GM23338 (cell line): ENCODE results near the gene SMOC1. TPM values are rescaled to one million over a fixed set of nuclear protein-coding genes. Genes with fewer than 3 reads are reported as not detected.

ENCODE experiments used
- ATAC-seq: fragments of 200-7000 bp; cut with Tn5 transposase; 3 replicates; pipeline ENCODE4 v1.9.1; 2020
- DNase-seq: peaks from one replicate; pipeline ENCODE4 v3.0.0-alpha.2; 2015; ENCODE audit warnings: low spot score
- H2AFZ ChIP-seq: fragments of 200-600 bp; sonication (generic); 2 replicates; pipeline ENCODE4 v1.8.0; 2016; ENCODE audit warnings: antibody characterized with exemption, mild to moderate bottlenecking, moderate library complexity
- H3F3A ChIP-seq: fragments of 200-600 bp; sonication (generic); replicated peaks from 2 replicates; pipeline ENCODE4 v1.8.0; 2017; ENCODE audit warnings: antibody characterized with exemption, mixed run types, low read depth
- H3K27ac ChIP-seq: fragments of 200-600 bp; sonication (generic); 2 replicates; pipeline ENCODE4 v1.6.1; 2016; ENCODE audit warnings: low read depth
- H3K27me3 ChIP-seq: fragments of 200-600 bp; sonication (generic); 2 replicates; pipeline ENCODE4 v1.8.0; 2016; ENCODE audit warnings: mild to moderate bottlenecking, mixed run types, moderate library complexity; ENCODE audit not compliant: insufficient read depth
- H3K36me3 ChIP-seq: fragments of 200-600 bp; sonication (generic); 2 replicates; pipeline ENCODE4 v1.8.0; 2016; ENCODE audit warnings: mild to moderate bottlenecking; ENCODE audit not compliant: insufficient read depth
- H3K4me1 ChIP-seq: fragments of 200-600 bp; sonication (generic); 2 replicates; pipeline ENCODE4 v1.8.0; 2016; ENCODE audit warnings: mild to moderate bottlenecking, moderate library complexity; ENCODE audit not compliant: insufficient read depth
- H3K4me2 ChIP-seq: fragments of 200-600 bp; sonication (generic); 2 replicates; pipeline ENCODE4 v1.7.1; 2017; ENCODE audit warnings: mixed run types
- H3K4me3 ChIP-seq: fragments of 200-600 bp; sonication (generic); 2 replicates; pipeline ENCODE4 v1.6.1; 2016; ENCODE audit warnings: mixed run types
- H3K79me2 ChIP-seq: fragments of 200-600 bp; sonication (generic); replicated peaks from 2 replicates; pipeline ENCODE4 v1.8.0; 2017; ENCODE audit warnings: mild to moderate bottlenecking; ENCODE audit not compliant: insufficient read depth
- H3K9me2 ChIP-seq: fragments of 200-600 bp; sonication (generic); 2 replicates; pipeline ENCODE4 v1.8.0; 2017; ENCODE audit not compliant: insufficient read depth
- H4K20me1 ChIP-seq: fragments of 200-600 bp; sonication (generic); replicated peaks from 2 replicates; pipeline ENCODE4 v1.8.0; 2017; ENCODE audit warnings: mild to moderate bottlenecking; ENCODE audit not compliant: insufficient read depth
- H3K27ac Mint-ChIP-seq: 2 replicates; pipeline ENCODE4 v1.8.0; 2020; ENCODE audit warnings: inconsistent platforms, mild to moderate bottlenecking, moderate library complexity, mixed read lengths
- H3K27me3 Mint-ChIP-seq: 3 replicates; pipeline ENCODE4 v1.8.0; 2022; ENCODE audit warnings: low read depth, mild to moderate bottlenecking, moderate library complexity, mixed read lengths, inconsistent platforms; ENCODE audit not compliant: insufficient read depth, poor library complexity
- H3K36me3 Mint-ChIP-seq: 3 replicates; pipeline ENCODE4 v1.8.0; 2021; ENCODE audit warnings: low read depth, mild to moderate bottlenecking, inconsistent platforms, moderate library complexity, mixed read lengths
- H3K4me1 Mint-ChIP-seq: 3 replicates; pipeline ENCODE4 v1.8.0; 2020; ENCODE audit warnings: mild to moderate bottlenecking, inconsistent platforms, mixed read lengths
- H3K4me3 Mint-ChIP-seq: 3 replicates; pipeline ENCODE4 v1.8.0; 2021; ENCODE audit warnings: moderate library complexity, mild to moderate bottlenecking, inconsistent platforms, mixed read lengths
- H3K9me3 Mint-ChIP-seq: 3 replicates; pipeline ENCODE4 v1.8.0; 2020; ENCODE audit warnings: moderate library complexity, mild to moderate bottlenecking, inconsistent platforms, mixed read lengths
- CREB1 ChIP-seq: fragments of 250-450 bp; sonication (Bioruptor Pico); IDR thresholded peaks from 2 replicates; pipeline ENCODE4 v1.5.0; 2020; ENCODE audit warnings: low read depth, mild to moderate bottlenecking, moderate library complexity
- CTCF ChIP-seq, 2 experiments: fragments of 200-600 bp in 1 of 2; sonication (generic) in 1 of 2; conservative IDR thresholded peaks; 2 replicates each; pipeline versions ENCODE4 v1.5.1 to v1.6.1; 2016 to 2017; ENCODE audit warnings: antibody characterized with exemption in 2 of 2, low read depth in 2 of 2, mild to moderate bottlenecking in 2 of 2, moderate library complexity in 1 of 2
- ETS1 ChIP-seq: IDR thresholded peaks from 2 replicates; pipeline ENCODE4 v1.6.1; 2016; ENCODE audit warnings: antibody characterized with exemption
- EZH2 ChIP-seq: fragments of 200-600 bp; sonication (generic); IDR thresholded peaks from one replicate; pipeline ENCODE4 v1.8.0; 2017; ENCODE audit warnings: antibody characterized with exemption, mild to moderate bottlenecking, low read depth; ENCODE audit not compliant: unreplicated experiment
- EZH2phosphoT487 ChIP-seq: fragments of 200-600 bp; sonication (generic); IDR thresholded peaks from one replicate; pipeline ENCODE4 v1.8.1; 2018; ENCODE audit warnings: antibody characterized with exemption; ENCODE audit not compliant: unreplicated experiment
- JUNB ChIP-seq: IDR thresholded peaks from one replicate; pipeline ENCODE4 v1.6.1; 2016; ENCODE audit warnings: antibody characterized with exemption; ENCODE audit not compliant: unreplicated experiment
- NANOG ChIP-seq: IDR thresholded peaks from 2 replicates; pipeline ENCODE4 v1.6.1; 2016; ENCODE audit warnings: antibody characterized with exemption, borderline replicate concordance
- POLR2AphosphoS5 ChIP-seq: IDR thresholded peaks from 2 replicates; pipeline ENCODE4 v1.6.1; 2016; ENCODE audit warnings: antibody characterized with exemption, low read depth
- STAT1 ChIP-seq: IDR thresholded peaks from one replicate; pipeline ENCODE4 v1.6.1; 2016; ENCODE audit warnings: antibody characterized with exemption; ENCODE audit not compliant: unreplicated experiment
- ZNF331 ChIP-seq: fragments of 250-450 bp; sonication (Bioruptor Pico); IDR thresholded peaks from 2 replicates; pipeline ENCODE4 v1.5.0; 2020; ENCODE audit warnings: low read depth, mild to moderate bottlenecking, moderate library complexity
- polyA plus RNA-seq: library from polyadenylated mRNA; unstranded; fragments of >200 nt; fragmentation: Nextera tagmentation; extraction: Ambion mirVana; gene quantifications from 2 replicates; pipeline ENCODE4 v1.2.1, GENCODE V29; 2016
- total RNA-seq: library from RNA; depleted of rRNA; stranded (reverse); fragments of >200 nt; shearing (Covaris generic); gene quantifications from 2 replicates; pipeline ENCODE4 v1.2.3, GENCODE V29; 2014
- TF ChIP-seq, protein P1 (sequence below): fragments of 250-450 bp; sonication (Bioruptor Pico); IDR thresholded peaks from 2 replicates; pipeline ENCODE4 v1.5.0; 2020; ENCODE audit warnings: mild to moderate bottlenecking, moderate library complexity
- TF ChIP-seq, protein P2 (sequence below): IDR thresholded peaks from one replicate; pipeline ENCODE4 v1.6.1; 2018; ENCODE audit warnings: antibody characterized with exemption; ENCODE audit not compliant: unreplicated experiment

SMOC1 gene
- total and polyA plus RNA-seq, 2 experiments from 2014 or later: 0.79 to 1.6 TPM

DNA sequence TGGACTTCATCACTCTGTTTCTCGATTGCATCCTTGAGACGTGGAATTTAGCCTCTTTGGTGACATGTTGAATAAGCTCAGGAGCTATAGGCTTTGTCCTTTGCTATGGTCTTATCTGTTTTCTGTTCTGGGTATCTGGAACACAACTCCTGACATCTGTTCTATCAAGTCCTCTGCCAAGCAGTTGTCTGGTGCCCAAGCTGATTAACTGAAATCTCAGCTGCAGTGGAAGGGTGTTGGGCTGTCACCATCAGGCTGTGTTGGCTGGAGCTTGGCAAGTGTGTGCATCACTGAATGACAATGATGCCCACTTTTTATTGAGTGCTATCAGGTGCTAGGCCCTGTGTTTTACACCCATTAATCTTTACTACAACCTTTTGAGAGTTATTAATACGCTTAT, 77.8 kb downstream of the SMOC1 start:
- H3K4me1 Mint-ChIP-seq: no peaks in the 10 kb centered on the region; the same call in 2 of the 3 replicates
- no peaks in the 10 kb centered on the region for H3K27me3 ChIP-seq
- no peaks in the 10 kb centered on the region for H3K9me2 ChIP-seq
- no peak for DNase-seq
- H4K20me1 ChIP-seq: no peaks in the 10 kb centered on the region
- no peak for ATAC-seq
- H3K4me3 ChIP-seq: no peak overlapping the region
- H3K9me3 Mint-ChIP-seq: no peaks in the 10 kb centered on the region; the same call in 2 of the 3 replicates
- no peaks in the 10 kb centered on the region for H3K36me3 Mint-ChIP-seq
- H3K27ac ChIP-seq: no peak overlapping the region
- H3K27me3 Mint-ChIP-seq: no peaks in the 10 kb centered on the region
- no peaks in the 10 kb centered on the region for H3F3A ChIP-seq
- no peak for TF ChIP-seq POLR2AphosphoS5
- no peak for TF ChIP-seq CTCF (conservative IDR thresholded peaks at IDR 0.05; ENCODE audit: low read depth in 2 of 2)
- TF ChIP-seq, protein P1, sequence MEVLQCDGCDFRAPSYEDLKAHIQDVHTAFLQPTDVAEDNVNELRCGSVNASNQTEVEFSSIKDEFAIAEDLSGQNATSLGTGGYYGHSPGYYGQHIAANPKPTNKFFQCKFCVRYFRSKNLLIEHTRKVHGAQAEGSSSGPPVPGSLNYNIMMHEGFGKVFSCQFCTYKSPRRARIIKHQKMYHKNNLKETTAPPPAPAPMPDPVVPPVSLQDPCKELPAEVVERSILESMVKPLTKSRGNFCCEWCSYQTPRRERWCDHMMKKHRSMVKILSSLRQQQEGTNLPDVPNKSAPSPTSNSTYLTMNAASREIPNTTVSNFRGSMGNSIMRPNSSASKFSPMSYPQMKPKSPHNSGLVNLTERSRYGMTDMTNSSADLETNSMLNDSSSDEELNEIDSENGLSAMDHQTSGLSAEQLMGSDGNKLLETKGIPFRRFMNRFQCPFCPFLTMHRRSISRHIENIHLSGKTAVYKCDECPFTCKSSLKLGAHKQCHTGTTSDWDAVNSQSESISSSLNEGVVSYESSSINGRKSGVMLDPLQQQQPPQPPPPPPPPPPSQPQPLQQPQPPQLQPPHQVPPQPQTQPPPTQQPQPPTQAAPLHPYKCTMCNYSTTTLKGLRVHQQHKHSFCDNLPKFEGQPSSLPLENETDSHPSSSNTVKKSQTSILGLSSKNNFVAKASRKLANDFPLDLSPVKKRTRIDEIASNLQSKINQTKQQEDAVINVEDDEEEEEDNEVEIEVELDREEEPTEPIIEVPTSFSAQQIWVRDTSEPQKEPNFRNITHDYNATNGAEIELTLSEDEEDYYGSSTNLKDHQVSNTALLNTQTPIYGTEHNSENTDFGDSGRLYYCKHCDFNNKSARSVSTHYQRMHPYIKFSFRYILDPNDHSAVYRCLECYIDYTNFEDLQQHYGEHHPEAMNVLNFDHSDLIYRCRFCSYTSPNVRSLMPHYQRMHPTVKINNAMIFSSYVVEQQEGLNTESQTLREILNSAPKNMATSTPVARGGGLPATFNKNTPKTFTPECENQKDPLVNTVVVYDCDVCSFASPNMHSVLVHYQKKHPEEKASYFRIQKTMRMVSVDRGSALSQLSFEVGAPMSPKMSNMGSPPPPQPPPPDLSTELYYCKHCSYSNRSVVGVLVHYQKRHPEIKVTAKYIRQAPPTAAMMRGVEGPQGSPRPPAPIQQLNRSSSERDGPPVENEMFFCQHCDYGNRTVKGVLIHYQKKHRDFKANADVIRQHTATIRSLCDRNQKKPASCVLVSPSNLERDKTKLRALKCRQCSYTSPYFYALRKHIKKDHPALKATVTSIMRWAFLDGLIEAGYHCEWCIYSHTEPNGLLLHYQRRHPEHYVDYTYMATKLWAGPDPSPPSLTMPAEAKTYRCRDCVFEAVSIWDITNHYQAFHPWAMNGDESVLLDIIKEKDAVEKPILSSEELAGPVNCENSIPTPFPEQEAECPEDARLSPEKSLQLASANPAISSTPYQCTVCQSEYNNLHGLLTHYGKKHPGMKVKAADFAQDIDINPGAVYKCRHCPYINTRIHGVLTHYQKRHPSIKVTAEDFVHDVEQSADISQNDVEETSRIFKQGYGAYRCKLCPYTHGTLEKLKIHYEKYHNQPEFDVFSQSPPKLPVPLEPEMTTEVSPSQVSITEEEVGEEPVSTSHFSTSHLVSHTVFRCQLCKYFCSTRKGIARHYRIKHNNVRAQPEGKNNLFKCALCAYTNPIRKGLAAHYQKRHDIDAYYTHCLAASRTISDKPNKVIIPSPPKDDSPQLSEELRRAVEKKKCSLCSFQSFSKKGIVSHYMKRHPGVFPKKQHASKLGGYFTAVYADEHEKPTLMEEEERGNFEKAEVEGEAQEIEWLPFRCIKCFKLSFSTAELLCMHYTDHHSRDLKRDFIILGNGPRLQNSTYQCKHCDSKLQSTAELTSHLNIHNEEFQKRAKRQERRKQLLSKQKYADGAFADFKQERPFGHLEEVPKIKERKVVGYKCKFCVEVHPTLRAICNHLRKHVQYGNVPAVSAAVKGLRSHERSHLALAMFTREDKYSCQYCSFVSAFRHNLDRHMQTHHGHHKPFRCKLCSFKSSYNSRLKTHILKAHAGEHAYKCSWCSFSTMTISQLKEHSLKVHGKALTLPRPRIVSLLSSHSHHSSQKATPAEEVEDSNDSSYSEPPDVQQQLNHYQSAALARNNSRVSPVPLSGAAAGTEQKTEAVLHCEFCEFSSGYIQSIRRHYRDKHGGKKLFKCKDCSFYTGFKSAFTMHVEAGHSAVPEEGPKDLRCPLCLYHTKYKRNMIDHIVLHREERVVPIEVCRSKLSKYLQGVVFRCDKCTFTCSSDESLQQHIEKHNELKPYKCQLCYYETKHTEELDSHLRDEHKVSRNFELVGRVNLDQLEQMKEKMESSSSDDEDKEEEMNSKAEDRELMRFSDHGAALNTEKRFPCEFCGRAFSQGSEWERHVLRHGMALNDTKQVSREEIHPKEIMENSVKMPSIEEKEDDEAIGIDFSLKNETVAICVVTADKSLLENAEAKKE (CRISPR knock-in tag): no peak
- no peak for TF ChIP-seq JUNB
- TF ChIP-seq CREB1 (CRISPR knock-in tag): no peak
- TF ChIP-seq EZH2phosphoT487: no peak
- no peak for TF ChIP-seq NANOG
- TF ChIP-seq ZNF331: no peak
- no peak for TF ChIP-seq EZH2
- TF ChIP-seq, protein P2, sequence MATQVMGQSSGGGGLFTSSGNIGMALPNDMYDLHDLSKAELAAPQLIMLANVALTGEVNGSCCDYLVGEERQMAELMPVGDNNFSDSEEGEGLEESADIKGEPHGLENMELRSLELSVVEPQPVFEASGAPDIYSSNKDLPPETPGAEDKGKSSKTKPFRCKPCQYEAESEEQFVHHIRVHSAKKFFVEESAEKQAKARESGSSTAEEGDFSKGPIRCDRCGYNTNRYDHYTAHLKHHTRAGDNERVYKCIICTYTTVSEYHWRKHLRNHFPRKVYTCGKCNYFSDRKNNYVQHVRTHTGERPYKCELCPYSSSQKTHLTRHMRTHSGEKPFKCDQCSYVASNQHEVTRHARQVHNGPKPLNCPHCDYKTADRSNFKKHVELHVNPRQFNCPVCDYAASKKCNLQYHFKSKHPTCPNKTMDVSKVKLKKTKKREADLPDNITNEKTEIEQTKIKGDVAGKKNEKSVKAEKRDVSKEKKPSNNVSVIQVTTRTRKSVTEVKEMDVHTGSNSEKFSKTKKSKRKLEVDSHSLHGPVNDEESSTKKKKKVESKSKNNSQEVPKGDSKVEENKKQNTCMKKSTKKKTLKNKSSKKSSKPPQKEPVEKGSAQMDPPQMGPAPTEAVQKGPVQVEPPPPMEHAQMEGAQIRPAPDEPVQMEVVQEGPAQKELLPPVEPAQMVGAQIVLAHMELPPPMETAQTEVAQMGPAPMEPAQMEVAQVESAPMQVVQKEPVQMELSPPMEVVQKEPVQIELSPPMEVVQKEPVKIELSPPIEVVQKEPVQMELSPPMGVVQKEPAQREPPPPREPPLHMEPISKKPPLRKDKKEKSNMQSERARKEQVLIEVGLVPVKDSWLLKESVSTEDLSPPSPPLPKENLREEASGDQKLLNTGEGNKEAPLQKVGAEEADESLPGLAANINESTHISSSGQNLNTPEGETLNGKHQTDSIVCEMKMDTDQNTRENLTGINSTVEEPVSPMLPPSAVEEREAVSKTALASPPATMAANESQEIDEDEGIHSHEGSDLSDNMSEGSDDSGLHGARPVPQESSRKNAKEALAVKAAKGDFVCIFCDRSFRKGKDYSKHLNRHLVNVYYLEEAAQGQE: no peak
- no peak for TF ChIP-seq ETS1
- TF ChIP-seq STAT1: no peak
- H3K4me3 Mint-ChIP-seq: no peak overlapping the region
- no peak overlapping the region for H2AFZ ChIP-seq
- no peak overlapping the region for H3K4me2 ChIP-seq
- H3K79me2 ChIP-seq: no peaks in the 10 kb centered on the region
- H3K4me1 ChIP-seq: no peaks in the 10 kb centered on the region
- H3K27ac Mint-ChIP-seq: no peak overlapping the region
- no peaks in the 10 kb centered on the region for H3K36me3 ChIP-seq
